ENCODE results near the gene FRMD5.

- no peak for TF ChIP-seq CTCF (IDR thresholded peaks at IDR 0.05)
- TF ChIP-seq EZH2 (IDR thresholded peaks at IDR 0.05; ENCODE audit: borderline replicate concordance, insufficient read depth, low read depth, low read length, poor library complexity, severe bottlenecking): no peak
Observed at GRCh38 chr15:43913941-43914340, 281.1 kb downstream of the FRMD5 start.
